IPS-18c (cell line): Measurements from ENCODE around the gene C8A.

Experiments
- H3K4me3 ChIP-seq: 2 replicates; pipeline ENCODE4 v1.7.0; 2013; ENCODE audit warnings: low read depth, mild to moderate bottlenecking, low read length, moderate library complexity; ENCODE audit not compliant: insufficient read depth
- H3K9me3 ChIP-seq: one replicate; pipeline ENCODE4 v1.6.1; 2013; ENCODE audit warnings: mild to moderate bottlenecking, low read length, moderate library complexity; ENCODE audit not compliant: control insufficient read depth, insufficient read depth

C8A gene

DNA sequence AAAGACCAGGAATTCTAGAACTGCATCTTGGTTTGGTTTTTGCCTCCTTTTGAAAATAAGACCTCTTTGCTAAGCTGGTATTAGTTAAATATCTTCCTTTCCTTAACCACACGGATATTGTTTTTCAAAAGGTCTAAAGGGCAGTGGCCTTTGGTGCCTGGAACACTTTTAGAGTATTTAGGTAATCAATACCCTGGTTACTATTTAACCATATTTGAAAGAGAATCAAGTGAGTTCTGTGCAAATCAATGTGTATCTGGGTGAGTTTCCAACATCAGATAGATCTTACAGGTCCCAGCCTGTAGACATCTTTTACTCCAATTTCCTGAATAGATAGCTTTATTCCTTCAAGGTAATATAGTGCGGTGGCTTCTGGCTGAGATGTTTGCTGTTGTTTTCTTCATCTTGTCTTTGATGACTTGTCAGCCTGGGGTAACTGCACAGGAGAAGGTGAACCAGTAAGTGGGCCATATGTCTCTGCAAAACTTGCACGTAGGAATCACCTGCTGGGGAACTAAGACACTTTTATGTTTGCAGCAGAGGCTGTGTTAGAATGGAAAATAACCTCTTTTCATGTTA lies at the start of gene C8A:
Gene C8A, plus strand, starts transcription at position 277 of the 579 bp plus-strand sequence. Its CDS starts 105 bp downstream, at position 382.
- no peaks in the 10 kb centered on the region for H3K9me3 ChIP-seq

DNA sequence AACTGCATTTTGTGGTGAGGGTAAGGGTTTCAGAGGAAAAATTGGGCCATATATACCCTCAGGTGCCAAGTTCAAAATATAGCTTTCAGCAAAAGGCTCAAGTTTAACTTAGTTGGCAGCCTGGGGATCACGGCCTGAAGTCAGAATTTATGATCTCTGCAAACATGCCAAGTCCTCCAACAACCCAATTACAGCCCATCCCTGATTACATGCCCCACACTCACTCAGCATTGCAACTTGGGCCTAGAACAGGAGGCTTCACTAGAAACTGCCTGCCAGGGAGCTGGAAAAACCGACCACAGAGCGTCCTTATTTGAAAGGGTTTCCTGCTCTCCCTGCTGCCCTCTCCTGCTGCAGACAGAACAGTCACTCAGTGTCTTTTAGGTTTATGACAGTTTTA lies 47.8 kb upstream of the C8A start:
- Histone ChIP-seq H3K9me3 (no peaks in the 10 kb centered on the region), H3K4me3 (no peak overlapping the region)

More for the DNA sequence above, at the start of gene C8A:
- H3K4me3 ChIP-seq = no peak within 1 kb of the TSS

DNA sequence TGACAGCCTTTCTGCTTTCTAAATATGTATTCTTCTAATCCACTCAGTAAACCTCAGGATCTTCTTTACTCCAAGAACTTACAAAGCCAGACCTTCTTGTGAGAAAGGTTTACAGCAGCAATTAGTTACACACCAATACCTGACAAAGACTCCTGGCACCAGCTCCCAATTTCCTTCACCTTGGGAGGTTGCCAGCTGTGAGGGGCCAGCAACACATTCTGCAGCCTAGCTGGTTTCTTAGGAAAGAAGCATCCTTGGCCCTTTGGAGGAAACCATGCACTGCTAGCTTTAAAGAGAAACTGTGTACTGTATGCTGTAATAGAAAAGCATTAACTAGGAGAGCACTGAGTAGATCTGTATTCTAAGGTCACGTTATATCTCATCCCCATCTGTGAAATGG lies 46.2 kb upstream of the C8A start:
- H3K9me3 ChIP-seq = no peaks in the 10 kb centered on the region
- no peak overlapping the region for H3K4me3 ChIP-seq

DNA sequence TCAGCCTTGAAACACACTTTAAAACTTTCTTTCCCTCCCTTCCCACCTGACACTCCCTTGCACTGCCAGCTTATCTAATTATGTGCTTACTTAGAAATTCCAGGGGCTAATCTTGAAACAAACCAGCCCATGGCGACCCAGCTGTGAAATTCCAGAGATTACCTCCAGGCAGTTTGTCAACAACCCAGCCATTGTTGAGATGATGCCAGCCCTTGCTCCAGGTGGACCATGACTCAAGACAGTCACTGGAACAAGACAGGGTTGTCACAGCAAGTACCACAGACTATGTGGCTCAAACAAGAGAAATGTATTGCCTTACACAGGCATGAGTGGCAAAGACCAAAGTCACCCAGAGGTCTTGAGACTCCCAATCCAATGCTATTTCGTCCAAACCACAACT lies 43.3 kb upstream of the C8A start:
- Histone ChIP-seq H3K9me3 (no peaks in the 10 kb centered on the region), H3K4me3 (no peak overlapping the region)

DNA sequence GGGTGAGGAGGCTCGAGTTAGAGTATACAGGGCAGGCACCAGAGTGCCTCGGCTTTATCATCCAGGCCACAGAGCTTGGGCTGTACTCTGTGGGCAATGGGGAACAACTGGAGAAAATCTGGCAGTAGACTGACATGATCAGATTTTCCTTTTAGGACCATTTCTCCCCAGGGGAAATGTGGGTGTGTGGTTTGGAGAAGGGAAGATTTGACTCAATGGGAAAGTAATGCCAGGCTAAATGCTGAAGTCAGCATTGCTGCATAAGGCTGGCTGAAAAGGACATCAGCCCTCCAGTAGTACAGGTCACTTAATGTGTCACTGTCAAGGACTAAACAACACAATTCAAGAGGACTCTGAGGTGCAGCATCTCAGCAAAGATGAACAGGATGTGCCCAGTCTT lies 40.4 kb upstream of the C8A start:
- H3K9me3 ChIP-seq = no peaks in the 10 kb centered on the region

DNA sequence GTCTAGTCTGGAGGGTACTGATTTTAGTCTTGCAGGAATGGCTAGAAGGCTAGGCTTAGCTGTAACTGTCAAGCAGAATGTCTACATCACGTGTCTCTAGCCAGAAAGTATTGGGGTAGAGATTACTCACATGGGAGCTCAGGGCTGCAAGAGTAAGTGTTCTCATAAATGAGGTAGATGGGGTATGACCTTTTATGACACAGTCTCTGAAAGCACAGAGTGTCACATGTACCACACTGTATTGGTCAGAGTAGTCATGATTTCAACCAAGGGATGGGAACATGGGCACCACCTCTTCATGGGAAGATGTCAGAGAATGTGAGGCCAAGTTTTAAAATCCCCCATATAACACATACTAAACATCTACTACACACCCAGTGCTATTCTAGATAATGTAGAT lies 38.3 kb upstream of the C8A start:
- Histone ChIP-seq H3K9me3 (no peaks in the 10 kb centered on the region), H3K4me3 (no peak overlapping the region)

More for the DNA sequence above, 40.4 kb upstream of the C8A start:
- no peak overlapping the region for H3K4me3 ChIP-seq

DNA sequence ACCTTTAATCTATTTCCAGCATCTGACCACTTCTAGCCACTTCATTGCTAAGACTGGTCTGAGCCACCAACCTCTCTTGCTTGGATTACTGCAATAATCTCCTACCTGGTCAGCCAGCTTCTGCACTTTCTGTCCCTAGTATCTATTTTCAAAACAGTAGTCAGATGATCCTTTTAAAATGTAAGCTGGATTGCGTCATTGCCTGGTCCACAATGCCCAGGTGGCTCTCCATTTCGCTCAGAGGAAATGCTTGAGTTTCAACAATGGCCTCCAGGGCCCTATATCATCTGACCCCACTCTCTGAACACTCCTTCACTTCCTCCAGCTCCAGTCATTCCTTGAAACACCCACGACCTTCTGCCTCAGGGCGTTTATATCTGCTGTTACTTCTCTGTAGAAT lies 37.7 kb upstream of the C8A start:
- Histone ChIP-seq H3K4me3 (no peak overlapping the region), H3K9me3 (no peaks in the 10 kb centered on the region)

DNA sequence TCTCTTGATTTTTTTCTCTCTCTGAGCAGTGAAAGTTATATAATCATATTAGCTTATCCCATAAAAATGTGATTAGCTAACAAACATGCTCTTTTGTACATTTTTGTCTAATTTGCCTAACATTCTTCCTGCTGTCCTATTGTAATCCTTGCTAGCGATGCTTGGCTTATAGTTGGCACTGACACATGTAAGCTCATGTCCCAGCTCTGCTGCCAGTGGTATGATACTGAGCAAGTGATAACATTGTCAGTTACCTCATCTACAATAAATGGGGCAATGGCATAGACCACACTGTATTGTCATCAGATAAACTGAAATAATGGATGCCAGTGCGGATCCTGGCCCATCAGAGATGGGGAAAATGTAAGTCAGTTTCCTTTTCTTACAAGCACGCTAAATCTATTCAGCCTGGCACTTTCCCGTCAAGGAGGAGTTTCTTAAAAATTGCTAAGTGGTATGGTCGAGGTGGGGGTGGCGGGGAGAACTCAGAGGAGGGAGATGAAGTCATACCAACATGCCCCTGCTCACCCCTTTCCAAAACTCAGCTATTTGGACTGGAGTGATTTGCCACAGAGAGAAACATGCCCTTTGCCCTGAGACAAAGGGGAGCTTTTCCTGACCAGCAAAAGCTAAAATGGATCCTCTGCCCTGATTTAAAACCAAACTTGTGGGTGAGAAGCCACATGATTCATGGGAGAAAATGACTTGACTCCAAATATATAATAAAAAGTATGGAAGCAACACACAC lies 36.7 kb upstream of the C8A start:
- no peaks in the 10 kb centered on the region for H3K9me3 ChIP-seq
- H3K4me3 ChIP-seq = no peak overlapping the region

DNA sequence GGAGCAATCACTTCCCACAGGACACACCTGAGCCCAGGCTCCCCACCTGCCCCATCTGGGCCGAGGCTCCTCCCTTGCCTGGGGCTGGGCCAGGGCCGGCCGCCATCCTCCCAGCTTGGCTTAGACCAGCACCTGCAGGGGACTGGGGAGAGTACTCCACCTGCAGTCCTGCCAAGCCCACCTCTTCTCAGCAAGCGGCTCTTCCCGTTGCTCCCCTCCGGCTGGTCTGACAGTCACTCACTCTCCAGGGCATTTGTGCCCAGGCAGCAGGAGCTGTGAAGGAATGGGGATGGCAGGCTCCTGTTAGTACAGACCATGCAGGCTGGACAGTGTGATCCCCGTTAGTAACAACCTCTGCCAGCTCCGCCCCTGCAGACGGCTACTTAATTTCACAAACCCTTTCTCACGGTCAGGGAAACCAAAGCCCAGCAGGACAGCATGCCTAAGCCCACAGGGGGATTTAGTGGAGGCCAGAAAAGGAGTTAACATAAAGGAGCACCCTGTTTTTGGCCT lies 35.2 kb upstream of the C8A start, which contains the start of gene FYB2:
Gene FYB2, minus strand, starts transcription at position 18 of the 513 bp plus-strand sequence. CDS start 114 bp downstream, outside the sequence.
- H3K4me3 ChIP-seq = no peak within 1 kb of the TSS; the same call in 1 of the 2 replicates
- no peaks in the 10 kb centered on the region for H3K9me3 ChIP-seq

DNA sequence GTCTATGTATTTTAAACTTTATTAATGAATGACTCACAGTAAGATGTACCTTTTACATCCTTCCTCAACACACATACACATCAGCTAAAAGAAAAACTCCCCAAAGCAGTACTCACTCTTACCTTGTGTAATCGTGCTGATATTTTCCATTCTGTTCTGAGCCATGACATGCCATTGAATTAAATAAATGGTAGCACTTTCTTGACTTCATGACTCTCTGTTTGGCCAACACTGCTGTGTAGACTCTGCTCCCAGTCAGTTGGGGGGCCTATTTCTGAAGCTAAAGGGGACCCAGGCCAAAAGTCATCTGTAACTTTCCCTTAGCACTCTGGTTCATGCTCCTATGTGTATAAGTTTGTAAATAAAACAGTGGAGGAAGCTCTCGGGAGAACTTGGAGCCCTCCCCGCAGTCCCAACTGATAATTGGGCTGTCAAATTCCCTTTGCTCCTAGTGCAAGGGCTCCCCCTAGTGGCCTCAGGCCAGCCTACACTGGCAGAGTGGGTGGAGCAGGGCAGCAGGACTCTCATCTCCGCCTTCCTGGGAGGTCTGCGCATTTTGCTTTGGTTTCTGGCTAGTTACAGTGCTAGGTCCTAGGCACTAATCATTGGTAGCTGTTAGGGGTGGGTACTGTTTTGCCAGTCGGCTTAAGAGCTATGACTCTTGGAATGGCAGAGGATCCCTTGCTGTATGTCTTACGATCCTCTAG lies 33.7 kb upstream of the C8A start:
- Histone ChIP-seq H3K4me3 (no peak overlapping the region), H3K9me3 (no peaks in the 10 kb centered on the region)

DNA sequence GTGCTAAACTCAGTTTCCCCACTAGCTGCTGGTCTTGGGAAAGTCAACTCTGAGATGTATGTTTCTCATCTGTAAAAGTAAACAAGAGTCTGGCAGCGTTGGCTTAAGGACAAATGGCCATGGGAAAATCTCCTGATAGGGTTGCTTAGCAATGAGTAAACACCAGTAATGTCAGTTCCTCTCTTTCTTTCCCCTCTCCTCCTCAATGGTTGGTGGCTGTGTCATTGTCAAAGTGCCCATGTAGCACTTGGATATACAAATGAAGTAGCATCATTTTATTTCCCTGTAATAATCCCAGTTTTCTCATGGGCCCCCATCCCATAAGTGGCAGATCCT lies 33.2 kb upstream of the C8A start:
- H3K4me3 ChIP-seq = no peak overlapping the region
- H3K9me3 ChIP-seq = no peaks in the 10 kb centered on the region

DNA sequence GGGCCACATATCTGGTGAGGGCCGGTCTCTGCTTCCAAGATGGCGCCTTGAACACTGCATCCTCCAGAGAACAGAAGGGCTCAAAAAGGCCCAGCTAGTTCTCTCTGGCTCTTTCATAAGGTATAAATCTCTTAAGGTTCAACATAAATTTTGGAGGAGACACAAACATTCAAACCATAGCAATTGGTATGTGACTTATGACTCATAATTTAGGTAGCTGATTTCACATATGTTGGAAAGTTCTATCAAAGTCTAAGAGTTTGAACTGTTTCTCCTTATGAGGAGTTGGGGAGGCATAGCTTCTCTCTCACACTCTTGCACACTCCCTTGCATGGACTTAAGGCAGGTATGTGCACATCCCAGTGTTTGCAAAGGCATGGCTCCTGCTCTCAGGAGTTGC lies 30.3 kb upstream of the C8A start:
- Histone ChIP-seq H3K9me3 (no peaks in the 10 kb centered on the region), H3K4me3 (no peak overlapping the region)

DNA sequence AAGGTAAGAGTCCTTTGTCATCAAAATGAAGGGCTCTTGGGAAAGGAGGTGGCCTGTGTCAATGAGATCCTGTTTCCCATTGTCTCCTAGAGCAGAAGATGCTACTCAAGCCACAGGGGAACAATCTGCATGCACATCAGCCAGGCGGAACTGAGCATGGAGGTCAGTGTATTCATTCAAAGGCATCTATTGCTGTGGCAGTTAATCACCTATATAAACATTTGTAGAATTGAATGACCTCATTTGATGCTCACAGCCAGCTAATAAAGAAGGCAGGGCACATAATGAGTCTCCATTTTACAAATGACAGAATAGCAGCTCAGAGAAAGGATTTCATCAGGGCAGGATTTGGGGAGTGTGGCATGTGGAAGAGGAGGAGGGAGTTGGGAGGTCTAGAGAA lies 29.7 kb upstream of the C8A start:
- H3K4me3 ChIP-seq = no peak overlapping the region
- no peaks in the 10 kb centered on the region for H3K9me3 ChIP-seq

DNA sequence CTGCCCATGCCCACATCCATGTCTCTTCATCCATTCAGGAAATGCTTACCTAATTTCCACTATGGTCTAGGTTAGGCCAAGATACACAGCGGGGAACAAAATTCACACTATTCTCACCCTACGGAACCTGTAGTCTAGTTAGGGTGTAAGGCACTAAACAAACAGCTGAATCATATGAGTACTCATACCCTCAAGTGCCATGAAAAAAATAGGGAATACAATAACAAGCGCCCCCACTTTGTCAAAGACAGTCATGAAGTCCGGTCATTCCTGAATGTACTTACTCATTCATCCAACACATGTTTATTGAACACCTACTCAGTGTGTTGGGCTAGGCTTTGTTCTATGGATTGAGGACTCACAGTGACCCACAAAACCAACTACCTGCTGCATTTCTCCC lies 29.2 kb upstream of the C8A start:
- H3K9me3 ChIP-seq = no peaks in the 10 kb centered on the region
- H3K4me3 ChIP-seq = no peak overlapping the region

DNA sequence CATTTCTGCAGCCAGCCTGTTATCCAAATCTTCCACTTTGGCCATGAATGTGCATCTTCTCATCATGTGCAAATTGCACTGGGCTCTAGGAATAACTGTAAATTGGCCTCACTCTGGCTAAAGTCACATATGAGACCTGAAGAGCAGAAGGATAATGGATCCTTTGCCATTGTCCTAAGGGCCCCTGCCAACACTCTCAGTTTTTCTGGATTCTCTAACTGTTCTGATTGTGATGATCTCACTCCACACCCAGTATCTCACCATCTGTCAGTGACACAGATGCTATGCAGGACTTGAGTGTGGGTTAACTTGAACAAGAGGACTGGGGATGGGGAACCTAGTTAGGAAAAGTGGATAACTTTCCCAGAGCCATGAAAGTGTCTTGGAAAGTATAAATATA lies 26.9 kb upstream of the C8A start:
- H3K4me3 ChIP-seq = no peak overlapping the region
- H3K9me3 ChIP-seq = no peaks in the 10 kb centered on the region

DNA sequence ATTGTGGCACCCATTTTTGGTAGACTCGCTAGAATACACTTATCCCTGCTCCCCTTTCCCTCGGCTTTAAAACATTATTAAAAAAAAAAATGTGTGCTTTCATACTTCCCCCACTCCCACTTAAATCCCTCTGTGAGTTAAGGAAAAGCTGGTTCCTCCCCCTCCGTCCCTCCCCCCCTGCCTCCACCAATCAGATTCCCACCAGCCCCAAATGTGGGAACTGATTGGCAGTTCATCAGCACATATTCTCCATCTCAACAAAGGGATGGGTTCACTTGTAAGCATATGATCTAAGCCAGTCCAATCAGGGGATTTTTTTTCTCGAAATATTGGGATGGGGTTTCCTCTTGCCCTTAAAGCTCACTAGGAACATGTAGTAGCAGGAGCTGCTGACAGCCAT lies 24.5 kb upstream of the C8A start:
- no peaks in the 10 kb centered on the region for H3K9me3 ChIP-seq

DNA sequence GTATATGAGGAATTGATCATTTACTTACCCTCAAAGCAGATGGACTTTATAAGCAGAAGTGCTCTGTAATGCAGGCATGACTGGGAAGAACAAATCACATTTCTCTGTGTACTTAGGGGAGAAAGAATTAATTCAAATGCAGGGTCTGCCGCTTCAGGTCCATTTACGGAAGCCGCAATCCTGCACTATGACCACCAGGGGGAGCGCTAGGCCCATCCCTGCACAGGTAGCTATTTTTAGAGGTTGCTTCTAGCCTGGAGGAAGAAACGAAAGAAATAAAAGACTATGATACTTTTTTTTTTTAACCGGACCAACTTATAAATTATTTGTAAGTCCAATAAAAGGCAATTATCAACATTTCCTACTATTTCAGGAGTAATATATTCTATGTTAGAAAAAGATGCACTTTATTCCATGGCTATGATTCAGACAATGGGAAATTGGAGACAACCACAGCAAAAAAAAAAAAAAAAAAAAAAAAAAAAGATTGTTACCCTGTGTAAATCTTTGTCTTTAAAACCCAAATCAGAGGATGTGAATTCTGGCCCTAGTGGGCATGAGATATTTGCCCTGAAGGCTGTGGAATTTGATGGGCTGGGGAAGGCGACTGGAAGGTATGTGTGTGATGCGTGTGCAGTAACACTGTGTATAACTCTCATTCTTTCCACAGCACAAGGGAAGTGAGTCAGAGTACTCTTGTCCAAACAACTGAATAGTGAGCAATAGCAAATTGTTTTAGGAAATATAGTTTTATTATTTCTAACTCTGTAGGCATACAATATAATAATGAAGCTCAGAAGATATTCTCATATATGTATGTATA lies 22.5 kb upstream of the C8A start:
- no peaks in the 10 kb centered on the region for H3K9me3 ChIP-seq
- no peak overlapping the region for H3K4me3 ChIP-seq

More for the DNA sequence above, 24.5 kb upstream of the C8A start:
- H3K4me3 ChIP-seq = no peak overlapping the region
